Transverse colon (tissue), 4 donors: ENCODE measurements around the gene FH.

Source experiments
- CTCF ChIP-seq, 5 experiments: fragments of 200-600 bp in 3 of 5; fragments of 450-650 bp in 2 of 5; sonication (generic) in 3 of 5; IDR thresholded peaks; 1 replicate in 2 of 5; 2 replicates in 3 of 5; pipeline ENCODE4 v1.5.1; 2016 to 2017; ENCODE audit warnings: antibody characterized with exemption in 5 of 5, inconsistent platforms in 3 of 5, mild to moderate bottlenecking in 2 of 5, moderate library complexity in 1 of 5
- POLR2A ChIP-seq: fragments of 450-650 bp; IDR thresholded peaks from one replicate; pipeline ENCODE4 v1.6.1; 2016; ENCODE audit warnings: antibody characterized with exemption, mild to moderate bottlenecking, moderate library complexity
- POLR2AphosphoS5 ChIP-seq, 3 donors: sonication (generic); formaldehyde crosslinking; IDR thresholded peaks; one replicate each; pipeline ENCODE4 v1.6.1; 2016; ENCODE audit warnings: antibody characterized with exemption in 3 of 3

DNA sequence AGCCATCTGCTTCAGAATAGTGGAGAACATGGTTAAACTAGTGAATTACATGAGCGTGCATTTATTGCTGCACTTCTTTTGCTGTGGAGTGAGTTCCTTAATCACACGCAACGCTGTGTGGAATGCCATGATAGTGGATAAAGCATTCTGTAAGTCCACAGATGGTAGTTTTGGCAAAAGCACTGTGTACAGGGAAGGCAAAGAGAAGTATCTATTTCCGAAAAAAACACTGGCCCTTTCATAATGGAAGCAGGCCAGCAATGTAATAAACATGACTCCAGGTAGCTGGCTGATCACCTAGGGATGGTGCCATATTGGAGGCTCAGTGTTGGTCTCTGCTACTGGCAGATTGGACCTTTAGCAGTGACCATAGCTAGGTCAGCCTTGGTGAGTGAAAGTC is 67.6 kb downstream of the FH start:
- TF ChIP-seq CTCF (IDR thresholded peaks at IDR 0.05) (no peak), POLR2A (no peak), POLR2AphosphoS5 (IDR thresholded peaks at IDR 0.05) (no peak)
